ENCODE data around the gene NPDC1.
"Not testable (repeated sequence)": the region's sequence is repeated elsewhere in the genome, so short reads cannot be mapped to it uniquely, and the experiment has no call there.

- not testable (repeated sequence) for TF ChIP-seq CTCF, POLR2AphosphoS5, EP300 (IDR thresholded peaks at IDR 0.05)
Measured at GRCh38 chr9:137033481-137033880, 12.5 kb downstream of the NPDC1 start.
